Tibial nerve (tissue), 3 donors: Measurements from ENCODE around the gene LPO.

ENCODE experiments used
- CTCF ChIP-seq, 5 experiments: fragments of 200-600 bp in 3 of 5; fragments of 450-650 bp in 2 of 5; sonication (generic) in 3 of 5; IDR thresholded peaks; one replicate each; pipeline ENCODE4 v1.5.1; 2016 to 2019; ENCODE audit warnings: antibody characterized with exemption in 5 of 5, mild to moderate bottlenecking in 3 of 5, moderate library complexity in 2 of 5
- POLR2A ChIP-seq, 2 donors: fragments of 450-650 bp; IDR thresholded peaks; one replicate each; pipeline ENCODE4 v1.6.1; 2017; ENCODE audit warnings: antibody characterized with exemption in 2 of 2, mild to moderate bottlenecking in 2 of 2, moderate library complexity in 2 of 2

GRCh38 chr17:58278661-58279015, 40.3 kb downstream of the LPO start:
- TF ChIP-seq CTCF (IDR thresholded peaks at IDR 0.05) (no peak), POLR2A (IDR thresholded peaks at IDR 0.05) (no peak)
